Measurements from ENCODE around the gene SLC9A1.
"Not testable (repeated sequence)": the region's sequence is repeated elsewhere in the genome, so short reads cannot be mapped to it uniquely, and the experiment has no call there.

The SLC9A1 gene

DNA sequence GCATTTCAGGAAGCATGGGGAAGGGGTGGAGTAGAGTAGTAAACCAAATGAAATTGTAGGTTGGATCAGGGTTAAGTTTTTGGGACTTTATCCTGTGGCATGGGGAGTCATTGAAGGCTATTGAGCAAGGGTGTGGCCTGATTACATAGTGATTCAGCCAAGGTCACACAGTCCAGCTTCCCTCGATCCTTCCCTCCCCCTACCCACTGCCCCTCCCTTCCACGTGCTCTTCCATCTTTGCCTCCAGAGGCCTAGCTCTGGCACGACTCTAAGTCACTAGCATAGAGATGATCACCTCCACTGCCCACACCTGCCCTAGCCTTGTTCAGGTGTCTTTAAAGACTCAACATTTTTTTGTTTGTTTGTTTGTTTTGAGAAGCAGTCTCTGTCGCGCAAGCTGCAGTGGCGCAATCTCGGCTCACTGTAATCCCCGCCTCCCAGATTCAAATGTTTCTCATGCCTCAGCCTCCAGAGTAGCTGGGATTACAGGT is 37.2 kb upstream of the SLC9A1 start:
- ChIA-PET POLR2A (interaction anchor here (0.6 kb wide), 1 partner anchor 306 kb away, joined by 4 read pairs; no protein-coding TSS in a partner anchor), CTCF (interaction anchor here (1.0 kb wide), 1 partner anchor 146 kb away, joined by 4 read pairs; no protein-coding TSS in a partner anchor)
- H3K36me3 ChIP-seq (ENCODE audit: control insufficient read depth in 2 of 2, insufficient read depth in 1 of 2, low read length in 2 of 2): no peaks in the 10 kb centered on the region
- H3K4me3 ChIP-seq (ENCODE audit: low read depth, low read length): no peak overlapping the region
- no peaks in the 10 kb centered on the region for H3K9me3 ChIP-seq (ENCODE audit: control insufficient read depth, insufficient read depth, low read depth, low read length)
- no peak overlapping the region for H3K27ac ChIP-seq (ENCODE audit: extremely low read depth, low read depth, low read length)
- TF ChIP-seq KLF1 (tag by site-specific recombination; IDR thresholded peaks at IDR 0.05) (peak; percentile 36; the same call in 1 of the 2 replicates), ZNF473 (tag by site-specific recombination; IDR thresholded peaks at IDR 0.05) (no peak), ZNF169 (tag by site-specific recombination; IDR thresholded peaks at IDR 0.05) (no peak), ZNF624 (tag by site-specific recombination; IDR thresholded peaks at IDR 0.05) (no peak), GFI1B (tag by site-specific recombination; IDR thresholded peaks at IDR 0.05) (no peak), ZNF16 (tag by site-specific recombination; IDR thresholded peaks at IDR 0.05; ENCODE audit: low read depth) (0 out of 2 replicates have a peak, but pooled peaks have one; percentile 27)
- no peaks in the 10 kb centered on the region for H3K4me1 ChIP-seq (ENCODE audit: control insufficient read depth, insufficient read depth, low read length)

DNA sequence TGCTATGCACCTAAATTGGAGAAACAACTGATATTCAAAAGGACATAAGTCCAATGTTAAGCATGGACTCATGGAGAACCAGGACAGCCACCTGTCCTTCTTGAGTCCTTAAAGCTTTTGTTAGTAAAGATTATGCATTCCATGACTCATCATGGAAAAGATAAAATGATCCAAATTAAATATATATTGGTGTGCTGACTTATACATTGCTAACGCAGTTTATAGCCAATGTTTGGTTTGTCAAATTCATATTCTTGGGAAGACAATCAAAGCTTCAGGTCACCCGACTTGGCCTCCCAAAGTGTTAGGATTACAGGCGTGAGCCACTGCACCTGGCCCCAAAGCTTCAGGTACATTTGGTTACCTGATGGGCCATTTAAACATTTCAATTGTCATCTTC is 29.7 kb upstream of the SLC9A1 start:
- H3K36me3 ChIP-seq (ENCODE audit: control insufficient read depth in 2 of 2, insufficient read depth in 1 of 2, low read length in 2 of 2); H3K4me1 ChIP-seq (ENCODE audit: control insufficient read depth, insufficient read depth, low read length); H3K27ac ChIP-seq (ENCODE audit: extremely low read depth, low read depth, low read length); POLR2A ChIA-PET; H3K9me3 ChIP-seq (ENCODE audit: control insufficient read depth, insufficient read depth, low read depth, low read length); H3K4me3 ChIP-seq (ENCODE audit: low read depth, low read length): not testable (repeated sequence)
- CTCF ChIA-PET: interaction anchor here (0.6 kb wide), 1 partner anchor 9 kb away, joined by 5 read pairs; no protein-coding TSS in a partner anchor

DNA sequence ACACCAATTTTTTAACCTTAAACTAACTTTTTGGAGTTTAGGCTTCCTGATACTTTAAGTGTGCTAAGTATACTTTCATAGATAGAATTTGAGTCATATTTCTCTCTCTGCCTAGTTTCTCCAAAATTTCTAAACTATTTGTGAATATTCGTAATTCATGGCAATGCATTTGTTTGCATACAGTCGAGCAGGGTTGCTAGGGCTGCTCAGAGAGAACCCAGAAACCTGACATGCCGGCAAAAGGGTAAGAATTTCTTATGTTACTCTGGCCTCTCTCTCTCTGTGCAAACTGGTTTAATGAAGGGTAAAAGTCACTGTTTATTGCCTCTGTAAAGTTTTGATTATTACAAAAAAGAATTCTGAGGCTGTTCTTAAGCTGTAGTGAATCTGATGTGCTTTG is 25.1 kb upstream of the SLC9A1 start:
- POLR2A ChIA-PET: no interaction called here
- CTCF ChIA-PET: no interaction called here
- Histone ChIP-seq H3K36me3 (ENCODE audit: control insufficient read depth in 2 of 2, insufficient read depth in 1 of 2, low read length in 2 of 2) (no peaks in the 10 kb centered on the region), H3K4me1 (ENCODE audit: control insufficient read depth, insufficient read depth, low read length) (no peaks in the 10 kb centered on the region), H3K27ac (ENCODE audit: extremely low read depth, low read depth, low read length) (no peak overlapping the region), H3K4me3 (ENCODE audit: low read depth, low read length) (no peak overlapping the region), H3K9me3 (ENCODE audit: control insufficient read depth, insufficient read depth, low read depth, low read length) (no peaks in the 10 kb centered on the region)
- TF ChIP-seq SCRT2 (tag by site-specific recombination; IDR thresholded peaks at IDR 0.05) (no peak), ZNF112 (tag by site-specific recombination; IDR thresholded peaks at IDR 0.05) (no peak), ZNF623 (tag by site-specific recombination; IDR thresholded peaks at IDR 0.05) (no peak), ZNF221 (tag by site-specific recombination; IDR thresholded peaks at IDR 0.05; ENCODE audit: borderline replicate concordance) (no peak), ZBTB17 (tag by site-specific recombination; IDR thresholded peaks at IDR 0.05) (no peak), ZNF341 (tag by site-specific recombination; IDR thresholded peaks at IDR 0.05; ENCODE audit: low read depth) (no peak), ZNF521 (tag by site-specific recombination; IDR thresholded peaks at IDR 0.05) (no peak)
- TF ChIP-seq, protein P1, sequence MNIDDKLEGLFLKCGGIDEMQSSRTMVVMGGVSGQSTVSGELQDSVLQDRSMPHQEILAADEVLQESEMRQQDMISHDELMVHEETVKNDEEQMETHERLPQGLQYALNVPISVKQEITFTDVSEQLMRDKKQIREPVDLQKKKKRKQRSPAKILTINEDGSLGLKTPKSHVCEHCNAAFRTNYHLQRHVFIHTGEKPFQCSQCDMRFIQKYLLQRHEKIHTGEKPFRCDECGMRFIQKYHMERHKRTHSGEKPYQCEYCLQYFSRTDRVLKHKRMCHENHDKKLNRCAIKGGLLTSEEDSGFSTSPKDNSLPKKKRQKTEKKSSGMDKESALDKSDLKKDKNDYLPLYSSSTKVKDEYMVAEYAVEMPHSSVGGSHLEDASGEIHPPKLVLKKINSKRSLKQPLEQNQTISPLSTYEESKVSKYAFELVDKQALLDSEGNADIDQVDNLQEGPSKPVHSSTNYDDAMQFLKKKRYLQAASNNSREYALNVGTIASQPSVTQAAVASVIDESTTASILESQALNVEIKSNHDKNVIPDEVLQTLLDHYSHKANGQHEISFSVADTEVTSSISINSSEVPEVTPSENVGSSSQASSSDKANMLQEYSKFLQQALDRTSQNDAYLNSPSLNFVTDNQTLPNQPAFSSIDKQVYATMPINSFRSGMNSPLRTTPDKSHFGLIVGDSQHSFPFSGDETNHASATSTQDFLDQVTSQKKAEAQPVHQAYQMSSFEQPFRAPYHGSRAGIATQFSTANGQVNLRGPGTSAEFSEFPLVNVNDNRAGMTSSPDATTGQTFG (tag by site-specific recombination; IDR thresholded peaks at IDR 0.05; ENCODE audit: borderline replicate concordance): no peak
- TF ChIP-seq, protein P2, sequence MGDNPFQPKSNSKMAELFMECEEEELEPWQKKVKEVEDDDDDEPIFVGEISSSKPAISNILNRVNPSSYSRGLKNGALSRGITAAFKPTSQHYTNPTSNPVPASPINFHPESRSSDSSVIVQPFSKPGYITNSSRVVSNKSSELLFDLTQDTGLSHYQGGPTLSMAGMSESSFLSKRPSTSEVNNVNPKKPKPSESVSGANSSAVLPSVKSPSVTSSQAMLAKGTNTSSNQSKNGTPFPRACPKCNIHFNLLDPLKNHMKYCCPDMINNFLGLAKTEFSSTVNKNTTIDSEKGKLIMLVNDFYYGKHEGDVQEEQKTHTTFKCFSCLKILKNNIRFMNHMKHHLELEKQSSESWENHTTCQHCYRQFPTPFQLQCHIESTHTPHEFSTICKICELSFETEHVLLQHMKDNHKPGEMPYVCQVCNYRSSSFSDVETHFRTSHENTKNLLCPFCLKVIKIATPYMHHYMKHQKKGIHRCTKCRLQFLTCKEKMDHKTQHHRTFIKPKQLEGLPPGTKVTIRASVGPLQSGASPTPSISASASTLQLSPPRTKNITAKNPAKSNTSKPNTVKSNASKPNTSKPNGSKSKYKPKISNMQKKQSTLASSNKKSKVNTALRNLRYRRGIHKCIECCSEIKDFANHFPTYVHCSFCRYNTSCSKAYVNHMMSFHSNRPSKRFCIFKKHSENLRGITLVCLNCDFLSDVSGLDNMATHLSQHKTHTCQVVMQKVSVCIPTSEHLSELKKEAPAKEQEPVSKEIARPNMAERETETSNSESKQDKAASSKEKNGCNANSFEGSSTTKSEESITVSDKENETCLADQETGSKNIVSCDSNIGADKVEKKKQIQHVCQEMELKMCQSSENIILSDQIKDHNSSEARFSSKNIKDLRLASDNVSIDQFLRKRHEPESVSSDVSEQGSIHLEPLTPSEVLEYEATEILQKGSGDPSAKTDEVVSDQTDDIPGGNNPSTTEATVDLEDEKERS (tag by site-specific recombination; IDR thresholded peaks at IDR 0.05): no peak

Measured in HEK293 (cell line).